Non-pigmented ciliary epithelial cell (primary cell): Measurements from ENCODE around the gene IRF4.
"Not testable (repeated sequence)": the region's sequence is repeated elsewhere in the genome, so short reads cannot be mapped to it uniquely, and the experiment has no call there.

Experiments
- DNase-seq: peaks from one replicate; pipeline ENCODE4 v3.0.0-alpha.2; 2010; ENCODE audit warnings: low read depth

Gene IRF4

GRCh38 chr6:422433-423054, 31.0 kb downstream of the IRF4 start:
- peak; percentile 95 for DNase-seq

- DNase-seq = no peak
Measured at GRCh38 chr6:423055-423798, 31.7 kb downstream of the IRF4 start.

DNA sequence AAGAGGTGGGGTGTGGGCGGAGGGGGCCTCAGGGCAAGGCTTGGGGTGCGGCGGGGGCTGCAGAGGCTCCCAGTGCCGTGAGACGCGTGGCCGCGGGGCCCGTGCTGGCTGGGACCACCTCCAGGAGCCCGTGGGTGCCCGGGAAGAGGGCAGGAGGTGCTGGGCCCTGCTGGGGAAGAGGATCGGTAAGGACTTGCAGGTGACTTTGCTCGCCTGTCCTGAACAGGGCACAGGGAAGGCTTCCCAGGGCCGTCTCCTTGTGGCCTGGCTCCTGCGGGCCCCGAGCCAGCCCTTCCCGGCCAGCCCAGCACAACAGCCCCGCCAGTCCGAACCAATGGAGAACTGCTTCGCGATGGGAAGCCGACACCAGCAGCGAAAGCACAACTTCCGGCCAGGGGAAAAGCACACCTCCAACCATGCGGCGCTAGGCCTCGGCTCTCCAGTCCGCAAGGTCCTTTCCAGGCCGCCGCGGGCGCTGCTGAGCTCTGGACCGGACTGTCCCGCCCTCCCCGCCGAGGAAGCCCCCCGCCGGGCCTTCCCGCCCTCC, 32.3 kb downstream of the IRF4 start:
- DNase-seq = no peak

GRCh38 chr6:424741-425417, 33.3 kb downstream of the IRF4 start:
- DNase-seq = no peak

- DNase-seq = not testable (repeated sequence)
Measured at GRCh38 chr6:425418-425788, 33.9 kb downstream of the IRF4 start.

- DNase-seq = not testable (repeated sequence)
Measured at GRCh38 chr6:426198-426738, 34.7 kb downstream of the IRF4 start.

GRCh38 chr6:428047-428603, 36.6 kb downstream of the IRF4 start:
- no peak for DNase-seq

GRCh38 chr6:429515-430121, 38.1 kb downstream of the IRF4 start:
- no peak for DNase-seq

DNA sequence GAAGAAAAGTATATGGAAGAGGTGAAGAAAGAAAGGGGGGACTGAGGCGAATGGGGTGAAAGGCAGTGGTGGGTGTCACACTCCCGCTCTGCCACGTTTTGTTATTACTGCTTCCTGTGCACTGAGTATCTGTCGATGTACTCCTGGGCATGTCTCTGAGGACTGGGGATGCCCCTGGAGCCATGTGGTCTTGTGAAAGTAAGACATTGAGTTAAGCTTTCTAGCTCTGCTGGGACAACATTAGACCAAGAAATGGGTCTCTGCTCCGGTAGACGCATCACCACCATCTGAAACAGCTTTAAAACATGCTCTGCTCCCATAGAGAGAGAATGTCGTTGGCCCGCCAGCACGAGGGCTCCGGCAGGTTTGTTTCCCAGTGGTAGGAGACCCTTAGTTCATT, 40.0 kb downstream of the IRF4 start:
- DNase-seq = no peak

GRCh38 chr6:431986-432385, 40.4 kb downstream of the IRF4 start:
- DNase-seq = no peak

- no peak for DNase-seq
Measured at GRCh38 chr6:434051-434705, 42.6 kb downstream of the IRF4 start.

- DNase-seq = no peak
Measured at GRCh38 chr6:435441-436307, 44.1 kb downstream of the IRF4 start.

- peak; percentile 80 for DNase-seq
Measured at GRCh38 chr6:436308-437036, 44.9 kb downstream of the IRF4 start.

DNA sequence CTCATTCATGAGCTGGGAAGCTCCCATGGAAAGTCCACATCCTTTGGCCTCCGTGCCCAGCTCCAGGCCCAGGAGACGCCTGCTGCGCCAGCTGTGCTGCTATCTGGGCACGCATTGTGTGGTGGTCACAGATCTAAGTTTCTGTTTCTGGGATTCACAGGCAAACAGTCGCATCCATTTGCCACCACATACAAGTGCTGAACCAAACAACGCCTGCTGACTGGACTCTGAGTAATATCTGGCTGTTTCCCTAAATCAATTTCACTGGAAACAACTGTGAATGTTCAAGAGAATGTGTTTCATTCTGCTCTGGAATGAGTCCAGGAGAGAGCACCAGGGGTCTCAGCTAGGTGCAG, 45.5 kb downstream of the IRF4 start:
- DNase-seq = no peak

GRCh38 chr6:438634-439170, 47.1 kb downstream of the IRF4 start:
- no peak for DNase-seq

- no peak for DNase-seq
Measured at GRCh38 chr6:439641-440167, 48.2 kb downstream of the IRF4 start.

- DNase-seq = no peak
Measured at GRCh38 chr6:441126-441920, 49.8 kb downstream of the IRF4 start.

GRCh38 chr6:443621-444159, 52.1 kb downstream of the IRF4 start:
- DNase-seq = no peak
